ENCODE data around the gene OR52I2.
A peak's percentile ranks its signal among the peaks of the same experiment; 100 is the strongest.

OR52I2 gene

DNA sequence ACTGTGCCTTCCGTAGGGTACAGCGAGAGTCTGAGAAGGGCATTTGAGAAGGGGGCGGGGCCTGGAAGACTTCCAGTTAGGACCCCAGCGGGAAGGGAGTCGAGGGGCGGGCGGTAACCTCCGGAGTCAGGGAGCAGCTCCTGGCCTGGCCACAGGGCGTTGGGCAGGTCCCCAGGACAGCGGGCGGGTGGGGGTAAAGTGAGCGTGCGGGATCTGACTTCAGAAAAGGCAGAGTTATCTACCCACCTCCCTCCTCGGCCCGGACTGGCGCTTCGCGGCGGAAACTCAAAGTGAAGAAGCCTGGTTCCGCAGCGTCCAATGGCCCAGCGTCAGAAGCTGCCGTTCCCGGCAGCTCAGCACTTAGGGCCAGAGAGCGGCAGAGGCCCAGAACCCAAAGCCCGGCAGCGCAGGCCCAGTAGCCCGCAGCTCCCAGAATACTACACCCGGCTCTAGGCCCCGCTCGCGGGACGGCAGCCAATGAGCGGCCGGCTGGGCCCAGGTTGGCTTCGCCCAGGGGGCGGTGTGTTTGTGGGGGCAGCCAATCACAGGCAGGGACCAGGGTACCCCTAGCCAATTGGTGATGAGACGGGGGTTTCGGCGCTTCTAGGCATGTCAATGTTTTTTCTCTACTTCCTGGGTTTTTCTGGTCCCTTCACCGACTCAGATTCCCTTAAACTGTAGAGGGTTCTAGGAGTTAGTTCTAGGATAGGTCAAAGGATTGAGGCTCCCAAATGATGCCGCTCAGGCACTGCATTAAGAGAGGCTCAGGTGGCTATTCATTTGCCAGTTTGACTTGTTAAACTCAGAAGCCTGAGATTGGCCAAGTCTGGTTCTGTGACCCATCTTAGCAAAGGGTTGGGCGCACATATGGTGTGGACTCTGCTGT, 26.5 kb downstream of the OR52I2 start, which contains the start of gene TRIM68:
Gene TRIM68, minus strand, starts transcription at position 451 of the 886 bp plus-strand sequence. CDS start 2,727 bp downstream, outside the sequence.
- peak; percentile 60 to 97 (median 93) for DNase-seq

DNA sequence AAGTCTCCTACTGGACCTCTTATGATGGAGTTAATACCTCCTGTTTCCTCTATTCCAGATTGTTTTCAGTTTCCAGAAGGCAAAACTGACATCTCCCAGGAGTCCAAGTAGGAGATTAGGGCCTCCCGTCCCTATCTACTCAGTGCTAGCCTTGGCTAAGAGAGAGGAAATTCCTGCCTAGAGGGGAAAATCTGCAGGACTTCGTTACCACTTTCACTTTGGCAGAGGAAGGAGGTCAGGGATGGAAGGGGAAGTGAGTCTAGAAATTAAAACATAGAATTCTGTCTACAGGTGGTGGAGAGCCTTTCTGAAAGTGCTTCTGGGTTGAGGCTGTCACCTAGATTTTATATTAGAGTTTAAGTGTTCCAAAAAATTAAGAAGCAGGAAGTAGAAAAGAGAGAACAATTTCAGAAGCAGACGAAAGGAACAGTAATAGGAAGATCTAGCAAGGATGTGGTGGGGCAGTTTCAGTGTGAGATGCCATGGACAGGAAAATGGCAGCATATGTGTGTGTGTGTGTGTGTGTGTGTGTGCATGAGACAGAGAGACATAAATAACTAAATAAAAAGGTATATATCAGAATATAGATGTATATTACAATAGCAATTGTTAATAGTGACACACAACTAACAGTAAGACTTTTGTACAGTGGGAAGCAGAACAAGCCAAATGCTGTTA, 28.9 kb downstream of the OR52I2 start:
- no peak for DNase-seq

DNA sequence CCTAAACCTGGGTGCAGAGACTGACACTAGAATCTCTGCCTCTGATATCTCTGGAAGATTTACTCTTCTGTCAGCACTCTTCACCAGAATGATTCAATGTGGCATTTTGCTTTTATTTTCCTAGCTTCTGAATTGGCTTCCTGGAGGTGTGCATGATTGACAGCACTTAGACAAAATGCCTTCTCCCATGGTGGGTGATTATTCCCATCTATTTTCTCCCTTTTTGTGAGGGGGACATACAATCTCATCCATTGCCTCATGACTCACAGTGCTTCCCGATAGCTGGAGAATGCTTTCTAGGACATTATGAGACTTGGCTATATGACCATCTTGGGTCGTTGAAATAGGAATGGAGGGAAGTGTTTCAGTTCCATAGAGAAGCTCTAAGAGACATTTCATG, 30.4 kb downstream of the OR52I2 start:
- no peak for DNase-seq

DNA sequence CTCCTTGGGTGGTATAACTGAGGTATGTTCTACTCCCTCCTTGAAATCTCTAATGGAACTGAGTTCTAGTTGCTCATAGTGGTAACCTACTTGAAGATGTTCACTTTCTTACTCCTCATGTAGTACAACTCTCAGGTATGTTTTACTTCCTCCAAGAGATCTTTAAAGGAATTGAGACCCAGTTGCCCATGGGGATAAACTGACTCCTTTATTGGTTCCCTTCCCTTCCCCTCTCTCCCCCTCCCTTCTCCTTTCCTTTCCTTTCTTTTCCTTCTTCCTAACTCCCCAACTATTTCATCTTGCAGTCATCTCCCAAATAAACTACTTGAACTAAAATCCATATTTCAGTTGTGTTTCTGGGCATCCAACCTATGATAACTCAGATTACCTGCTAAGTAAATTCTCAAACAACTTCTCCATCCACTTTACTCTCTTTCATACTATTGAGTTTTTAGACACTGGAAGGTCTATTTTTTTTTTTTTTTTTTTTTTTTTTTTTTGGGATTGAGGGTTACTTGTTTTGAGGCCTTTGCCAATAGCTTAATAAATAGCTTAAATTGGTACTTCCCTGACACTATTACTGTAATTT, 34.4 kb downstream of the OR52I2 start:
- DNase-seq, result no peak

DNA sequence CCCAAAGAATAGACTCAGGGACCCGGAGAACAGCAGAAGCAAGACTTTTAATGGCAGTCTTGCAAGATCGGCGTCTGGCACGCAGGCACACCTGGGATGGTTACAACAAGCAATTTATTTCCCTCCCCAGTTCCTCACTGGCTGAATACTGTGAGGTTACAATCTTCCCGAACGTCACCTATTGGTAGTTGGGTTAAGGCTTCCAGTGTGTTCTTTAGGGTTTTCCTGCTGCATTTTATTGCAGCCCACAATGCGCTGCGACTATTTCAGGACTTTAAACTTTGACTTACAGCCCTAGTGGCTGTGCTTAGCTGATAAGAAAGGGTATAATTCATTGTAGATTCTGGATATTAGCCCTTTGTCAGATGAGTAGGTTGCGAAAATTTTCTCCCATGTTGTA, 38.0 kb downstream of the OR52I2 start:
- no peak for DNase-seq

DNA sequence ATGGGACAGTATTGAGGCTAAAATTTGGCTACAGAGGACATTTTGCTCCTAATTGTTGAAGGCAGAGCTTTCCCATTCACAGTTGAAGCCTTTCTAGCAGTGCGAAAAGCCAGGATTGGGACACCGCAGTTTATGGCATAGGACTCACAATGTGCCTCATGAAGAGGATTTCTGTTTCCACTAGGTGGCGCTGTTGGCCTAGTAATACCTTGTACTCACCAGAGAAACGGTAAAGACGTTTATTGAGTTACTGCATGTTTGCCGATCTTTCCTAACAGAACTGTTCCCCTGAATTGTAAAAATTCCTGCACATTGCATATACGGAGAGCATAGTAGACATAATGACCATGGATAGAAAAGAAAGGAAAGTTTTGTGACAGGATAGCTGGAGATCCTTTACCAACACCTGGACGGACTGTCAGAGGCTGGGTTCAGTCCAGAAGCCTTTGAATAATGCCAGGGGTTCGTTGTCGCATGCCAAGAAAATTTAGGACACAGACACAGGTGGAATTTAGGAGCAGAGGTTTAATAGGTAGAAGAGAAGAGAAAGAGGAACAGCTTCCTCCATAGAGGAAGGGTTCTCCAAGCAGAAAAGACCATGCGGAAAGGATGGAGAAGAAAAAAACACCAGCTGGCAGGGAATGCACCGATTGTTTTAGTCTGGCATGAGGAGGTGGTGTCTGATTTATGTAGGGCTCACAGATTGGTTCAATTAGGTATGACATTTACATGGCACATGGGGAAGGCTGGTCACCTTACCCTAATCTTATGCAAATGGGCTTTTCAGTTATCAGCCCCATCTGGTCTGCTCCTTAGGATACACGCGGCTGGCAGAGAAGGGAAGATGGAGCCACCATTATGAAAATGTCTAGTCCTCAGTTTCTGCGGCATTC, 44.9 kb downstream of the OR52I2 start:
- DNase-seq, result peak in 2 of 14 donors; percentile 4 to 76

DNA sequence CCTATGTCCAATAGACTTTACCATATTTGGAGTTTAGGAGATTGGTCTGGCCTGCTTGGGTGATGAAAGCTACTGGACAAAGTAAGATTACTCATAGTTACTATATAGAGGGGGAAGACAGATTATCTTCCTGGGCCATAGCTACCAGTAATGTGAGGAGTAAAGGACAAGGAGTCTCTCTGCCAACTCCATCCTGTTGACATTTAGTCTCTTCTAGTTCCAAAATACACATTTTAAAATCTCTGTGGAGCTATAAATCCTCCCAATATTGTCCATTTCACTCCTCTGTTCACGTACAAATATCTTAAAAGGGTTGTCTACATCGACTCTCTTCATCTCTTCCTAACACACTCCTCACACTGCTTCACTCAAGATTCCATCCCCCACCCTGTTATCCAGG, 54.6 kb downstream of the OR52I2 start:
- no peak for DNase-seq

DNA sequence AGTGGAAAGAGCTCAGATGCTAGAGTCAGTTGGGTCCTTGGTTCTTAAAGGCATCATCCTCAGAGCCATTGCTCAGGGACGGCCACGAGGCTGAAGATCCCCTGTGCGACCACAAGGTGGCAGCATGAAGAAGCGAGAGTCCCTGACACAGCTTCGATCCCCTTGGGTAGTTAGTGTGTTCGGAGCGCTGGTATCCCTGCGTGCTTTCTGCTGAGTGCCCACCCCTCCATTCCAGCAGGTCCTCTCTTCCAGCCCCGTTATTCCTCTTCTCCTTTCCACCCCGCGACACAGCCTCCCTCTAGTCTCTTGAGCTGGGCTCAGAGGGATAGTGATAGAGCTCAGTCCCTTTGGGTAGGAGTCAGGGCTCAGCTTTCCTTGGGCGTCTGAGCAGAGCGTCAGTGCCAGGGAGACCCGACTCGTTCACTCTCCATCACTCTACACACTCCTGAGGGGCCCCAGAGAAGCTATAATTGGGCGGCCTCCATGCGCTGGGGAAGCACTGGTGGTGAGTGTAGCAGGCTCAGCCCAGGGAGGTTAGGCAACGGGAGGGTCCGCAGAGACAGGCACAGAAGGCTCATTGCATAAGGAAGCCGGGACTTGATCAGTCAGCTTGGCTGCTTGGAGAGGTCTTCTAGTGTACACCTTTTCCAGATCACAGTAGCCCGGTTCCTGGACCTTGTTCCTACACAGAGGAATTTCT, 55.6 kb downstream of the OR52I2 start, which contains the start of gene OR51D1:
Gene OR51D1, plus strand, starts transcription at position 516 of the 700 bp plus-strand sequence. CDS start 2,314 bp downstream, outside the sequence.
- DNase-seq, result peak in 10 of 14 donors; percentile 6 to 48 (median 20)

DNA sequence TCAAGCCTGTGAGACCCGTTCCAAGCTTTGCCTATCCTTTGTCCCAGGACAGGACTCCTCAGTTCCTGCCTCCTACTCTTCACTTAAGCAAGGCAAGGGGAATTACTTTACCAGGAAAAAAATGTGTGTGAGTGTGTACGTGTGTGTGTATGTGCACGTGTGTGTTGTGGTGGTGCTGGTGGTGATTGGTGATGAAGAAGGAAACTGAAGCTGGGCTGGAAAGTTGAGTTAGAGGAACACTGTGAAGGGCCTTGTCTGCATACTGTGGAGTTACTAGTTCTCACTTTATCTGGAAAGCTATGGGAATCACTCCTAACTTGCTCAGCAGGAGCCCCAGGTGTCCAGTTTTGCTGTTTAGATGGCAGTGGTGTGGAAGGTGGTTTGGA, 56.1 kb downstream of the OR52I2 start:
- DNase-seq, result no peak

DNA sequence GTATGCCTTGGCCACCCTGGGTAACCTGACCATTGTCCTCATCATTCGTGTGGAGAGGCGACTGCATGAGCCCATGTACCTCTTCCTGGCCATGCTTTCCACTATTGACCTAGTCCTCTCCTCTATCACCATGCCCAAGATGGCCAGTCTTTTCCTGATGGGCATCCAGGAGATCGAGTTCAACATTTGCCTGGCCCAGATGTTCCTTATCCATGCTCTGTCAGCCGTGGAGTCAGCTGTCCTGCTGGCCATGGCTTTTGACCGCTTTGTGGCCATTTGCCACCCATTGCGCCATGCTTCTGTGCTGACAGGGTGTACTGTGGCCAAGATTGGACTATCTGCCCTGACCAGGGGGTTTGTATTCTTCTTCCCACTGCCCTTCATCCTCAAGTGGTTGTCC, 58.4 kb downstream of the OR52I2 start:
- no peak for DNase-seq

DNA sequence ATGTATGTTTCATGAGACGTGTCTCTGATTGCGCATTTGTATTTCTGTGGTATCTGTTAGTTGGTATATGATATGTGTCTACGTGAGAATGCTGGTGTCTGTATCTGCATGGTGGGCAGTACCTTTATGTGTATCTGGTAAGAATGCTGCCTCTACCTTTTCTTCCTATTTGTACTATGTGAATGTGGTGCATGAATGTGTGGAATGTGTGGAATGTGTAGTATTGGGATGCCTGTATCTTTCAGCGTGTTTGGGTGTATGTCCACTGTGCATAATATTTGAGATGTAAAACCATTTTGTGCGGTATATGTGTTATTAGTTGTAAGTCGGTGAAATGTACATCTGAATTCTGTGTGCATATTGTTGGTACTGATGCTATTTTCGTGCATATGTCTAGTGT, 60.0 kb downstream of the OR52I2 start:
- no peak for DNase-seq

DNA sequence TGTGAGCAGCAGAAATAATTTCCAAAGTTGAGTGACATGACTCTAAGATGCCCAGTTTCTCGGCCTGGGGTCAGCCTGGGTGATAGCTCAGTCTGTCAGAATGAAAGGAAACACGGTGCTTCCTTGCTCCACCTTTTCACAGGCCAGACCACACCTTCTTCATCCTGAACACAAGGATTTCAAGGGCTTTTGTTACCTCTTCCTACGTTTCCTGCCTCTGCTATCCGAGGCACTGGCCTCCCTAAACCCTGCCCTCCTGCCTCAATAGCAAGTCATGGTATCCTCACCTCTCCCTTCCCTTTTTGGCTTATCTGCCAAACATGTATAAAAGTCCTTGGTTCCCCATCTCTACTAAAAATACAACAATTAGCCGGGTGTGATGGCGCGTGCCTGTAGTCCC, 60.5 kb downstream of the OR52I2 start:
- no peak for DNase-seq
